GM13977 (cell line): ENCODE results near the gene LTBP3.

Source experiments
- DNase-seq: peaks from one replicate; pipeline ENCODE4 v3.0.0; 2012; ENCODE audit warnings: low spot score
- CTCF ChIP-seq: IDR thresholded peaks from 2 replicates; pipeline ENCODE4 v1.5.1; 2012; ENCODE audit warnings: mild to moderate bottlenecking, control low read depth; ENCODE audit not compliant: insufficient read depth; ENCODE audit errors: extremely low read depth, missing control alignments
- in situ Hi-C: fragments of 300-500 bp; cut with MboI; formaldehyde crosslinking; loops from one replicate; pipeline ENCODE4 v1.12.0; 2022; ENCODE audit warnings: low sequenced_read_pairs, low pct_unique_long_range_greater_than_20kb, mixed read lengths, inconsistent platforms; ENCODE audit not compliant: unreplicated experiment

The LTBP3 gene

DNA sequence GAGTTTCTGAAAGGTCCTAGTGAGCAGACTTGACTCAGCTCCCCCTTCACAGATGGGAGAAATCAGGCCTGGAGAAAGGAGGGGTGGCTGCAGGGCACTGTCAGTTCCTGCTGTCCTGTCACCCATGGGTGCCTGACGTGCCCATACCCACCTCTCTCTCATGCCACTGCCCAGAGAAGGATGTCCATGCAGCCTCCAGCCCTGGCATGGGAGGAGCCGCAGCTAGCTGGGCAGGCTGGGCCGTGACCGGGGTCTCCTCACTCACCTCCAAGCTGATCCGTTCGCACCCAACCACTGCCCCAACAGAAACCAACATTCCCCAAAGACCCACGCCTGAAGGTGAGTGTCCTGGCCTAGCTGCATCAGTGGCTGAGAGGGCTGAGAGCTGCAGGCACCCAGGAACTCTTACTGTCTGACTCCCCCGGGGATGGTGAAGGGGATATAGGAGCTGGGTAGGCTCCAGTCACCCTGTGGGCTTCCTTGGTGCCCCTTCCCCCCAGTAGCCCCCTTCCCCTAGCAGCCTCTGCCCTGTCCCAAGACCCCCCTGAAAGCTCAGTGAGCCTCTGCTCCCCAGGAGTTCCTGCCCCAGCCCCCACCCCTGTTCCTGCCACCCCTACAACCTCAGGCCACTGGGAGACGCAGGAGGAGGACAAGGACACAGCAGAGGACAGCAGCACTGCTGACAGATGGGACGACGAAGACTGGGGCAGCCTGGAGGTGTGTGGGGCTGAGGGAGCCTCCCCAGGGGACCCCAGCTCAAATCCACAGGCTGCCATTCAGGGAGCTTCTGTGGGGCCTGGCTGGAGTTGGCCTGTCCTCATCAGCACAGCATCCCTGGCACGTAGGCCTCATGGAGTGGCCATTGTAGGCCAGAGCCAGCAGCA is 21.5 kb downstream of the LTBP3 start:
- in situ Hi-C loops = no loop called here
- DNase-seq = no peak
- no peak for TF ChIP-seq CTCF

DNA sequence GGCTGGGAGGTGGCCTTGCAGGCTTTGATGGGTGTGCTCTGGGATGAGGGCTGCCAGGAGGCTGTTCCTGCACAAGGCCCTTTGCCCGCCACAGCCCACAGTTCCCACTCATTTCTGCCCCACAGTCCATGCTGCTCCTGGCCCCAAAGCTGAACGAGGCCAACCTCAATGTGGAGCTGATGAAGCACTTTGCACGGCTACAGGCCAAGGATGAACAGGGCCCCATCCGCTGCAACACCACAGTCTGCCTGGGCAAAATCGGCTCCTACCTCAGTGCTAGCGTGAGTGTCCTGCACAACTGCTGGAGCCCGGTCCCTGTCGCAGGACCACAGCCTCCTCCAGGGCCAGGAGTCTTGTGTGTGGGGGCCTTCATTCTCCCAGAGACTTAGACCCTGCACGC is 23.1 kb downstream of the LTBP3 start:
- DNase-seq = no peak
- in situ Hi-C loops = no loop called here
- no peak for TF ChIP-seq CTCF

- no peak for DNase-seq
- TF ChIP-seq CTCF = no peak
- in situ Hi-C loops = no loop called here
Measured at GRCh38 chr11:65532388-65533064, 25.6 kb downstream of the LTBP3 start.

- in situ Hi-C loops = no loop called here
- DNase-seq = no peak
- TF ChIP-seq CTCF = peak; percentile 17
Measured at GRCh38 chr11:65530157-65530496, 28.0 kb downstream of the LTBP3 start.

GRCh38 chr11:65529475-65530156 is 28.5 kb downstream of the LTBP3 start:
- in situ Hi-C loops = no loop called here
- no peak for DNase-seq
- no peak for TF ChIP-seq CTCF

DNA sequence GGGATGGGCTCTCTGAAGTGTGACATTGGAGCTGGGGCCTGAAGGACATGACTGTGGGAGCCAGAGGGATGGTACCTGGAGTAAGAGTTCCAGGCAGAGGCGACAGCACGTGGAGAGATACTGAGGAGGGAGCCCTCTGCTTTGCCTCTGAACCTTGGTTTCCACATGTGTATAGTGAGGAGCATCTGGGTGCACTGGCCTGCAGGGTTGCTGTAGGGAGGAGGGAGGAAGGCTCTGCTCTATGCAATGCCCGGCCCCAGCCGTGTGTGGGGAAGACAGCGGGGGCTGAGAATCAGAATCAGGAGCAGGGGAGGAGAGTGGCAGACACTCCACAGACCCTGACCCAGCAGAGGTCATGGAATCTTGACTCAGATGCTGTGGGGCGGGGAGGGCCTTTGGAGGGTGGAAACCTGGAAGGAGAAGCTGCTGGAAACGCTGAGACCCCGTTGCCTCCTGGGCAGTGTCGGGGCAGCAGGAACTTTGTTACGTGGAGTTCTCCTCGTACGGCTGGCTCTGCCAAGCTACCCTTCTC is 29.3 kb downstream of the LTBP3 start:
- no peak for TF ChIP-seq CTCF
- DNase-seq = no peak
- in situ Hi-C loops = no loop called here
